Jurkat, Clone E6-1 (cell line): ENCODE data around the gene CCNO.

ENCODE experiments used
- DNase-seq: peaks from one replicate; pipeline ENCODE4 v3.0.0-alpha.2; 2011; ENCODE audit warnings: low read depth, low spot score
- H3K4me3 ChIP-seq: 2 replicates; pipeline ENCODE4 v1.5.1; 2011; ENCODE audit warnings: mild to moderate bottlenecking, low read length, control low read depth, moderate library complexity

CCNO gene

GRCh38 chr5:55226027-55226933 is 7.1 kb downstream of the CCNO start:
- DNase-seq = peak; percentile 76
- H3K4me3 ChIP-seq = peak overlapping the region; percentile 58

- no peak overlapping the region for H3K4me3 ChIP-seq
- DNase-seq = no peak
These were observed 8.1 kb downstream of the CCNO start for GRCh38 chr5:55225346-55225745.

GRCh38 chr5:55223812-55224240 is 9.6 kb downstream of the CCNO start:
- DNase-seq = no peak
- no peak overlapping the region for H3K4me3 ChIP-seq

- DNase-seq = no peak
- H3K4me3 ChIP-seq = no peak overlapping the region
These were observed 10.2 kb downstream of the CCNO start for GRCh38 chr5:55222985-55223811.

- peak; percentile 47 for DNase-seq
- no peak overlapping the region for H3K4me3 ChIP-seq
These were observed 11.1 kb downstream of the CCNO start for GRCh38 chr5:55222092-55222984.

- H3K4me3 ChIP-seq = peak overlapping the region; percentile 37
- no peak for DNase-seq
These were observed 12.8 kb downstream of the CCNO start for GRCh38 chr5:55220433-55221185.

GRCh38 chr5:55219770-55220169 is 13.6 kb downstream of the CCNO start:
- no peak overlapping the region for H3K4me3 ChIP-seq
- DNase-seq = no peak

- no peak overlapping the region for H3K4me3 ChIP-seq
- DNase-seq = no peak
These were observed 14.4 kb downstream of the CCNO start for GRCh38 chr5:55218967-55219366.

GRCh38 chr5:55211184-55211874 is 22.1 kb downstream of the CCNO start:
- H3K4me3 ChIP-seq = no peak overlapping the region

GRCh38 chr5:55205001-55205400 is 28.4 kb downstream of the CCNO start:
- H3K4me3 ChIP-seq = no peak overlapping the region
- no peak for DNase-seq

More at GRCh38 chr5:55211184-55211874, 22.1 kb downstream of the CCNO start:
- DNase-seq = no peak

- H3K4me3 ChIP-seq = no peak overlapping the region
- no peak for DNase-seq
These were observed 42.2 kb downstream of the CCNO start for GRCh38 chr5:55191165-55191564.

- DNase-seq = no peak
- H3K4me3 ChIP-seq = no peak overlapping the region
These were observed 44.5 kb downstream of the CCNO start for GRCh38 chr5:55188656-55189540.

GRCh38 chr5:55187370-55187769 is 46.0 kb downstream of the CCNO start:
- no peak overlapping the region for H3K4me3 ChIP-seq
- no peak for DNase-seq
